Measurements from ENCODE around the gene STX18. TPM values are rescaled to one million over a fixed set of nuclear protein-coding genes. Genes with fewer than 3 reads are reported as not detected.

The STX18 gene
- total and polyA plus RNA-seq, 10 of the 15 experiments (the other 5 are each of a cell fraction or from before 2014, with no cell fraction given) = 8.2 to 46.6 (median 31.1) TPM

DNA sequence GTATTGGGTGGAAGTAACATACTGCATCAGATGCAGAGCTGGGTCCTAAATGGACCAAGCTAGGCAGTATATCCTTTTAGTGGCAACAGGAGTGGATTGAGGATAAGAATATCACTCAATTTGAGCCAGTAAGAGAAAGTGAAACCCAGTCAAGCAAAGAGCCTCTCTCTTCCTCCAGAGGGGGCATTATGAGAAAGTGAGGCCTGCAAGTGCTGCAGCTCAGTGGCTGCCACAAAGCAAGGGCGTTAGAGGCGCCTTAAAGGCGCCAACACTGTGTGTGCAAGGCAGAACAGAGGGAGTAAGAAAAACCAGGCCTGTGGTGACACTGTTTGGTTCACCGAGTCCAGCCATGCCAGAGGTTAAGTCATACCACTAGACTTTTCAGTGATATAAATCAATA is 17.5 kb downstream of the STX18 start (continued):
- TF ChIP-seq, protein P1, sequence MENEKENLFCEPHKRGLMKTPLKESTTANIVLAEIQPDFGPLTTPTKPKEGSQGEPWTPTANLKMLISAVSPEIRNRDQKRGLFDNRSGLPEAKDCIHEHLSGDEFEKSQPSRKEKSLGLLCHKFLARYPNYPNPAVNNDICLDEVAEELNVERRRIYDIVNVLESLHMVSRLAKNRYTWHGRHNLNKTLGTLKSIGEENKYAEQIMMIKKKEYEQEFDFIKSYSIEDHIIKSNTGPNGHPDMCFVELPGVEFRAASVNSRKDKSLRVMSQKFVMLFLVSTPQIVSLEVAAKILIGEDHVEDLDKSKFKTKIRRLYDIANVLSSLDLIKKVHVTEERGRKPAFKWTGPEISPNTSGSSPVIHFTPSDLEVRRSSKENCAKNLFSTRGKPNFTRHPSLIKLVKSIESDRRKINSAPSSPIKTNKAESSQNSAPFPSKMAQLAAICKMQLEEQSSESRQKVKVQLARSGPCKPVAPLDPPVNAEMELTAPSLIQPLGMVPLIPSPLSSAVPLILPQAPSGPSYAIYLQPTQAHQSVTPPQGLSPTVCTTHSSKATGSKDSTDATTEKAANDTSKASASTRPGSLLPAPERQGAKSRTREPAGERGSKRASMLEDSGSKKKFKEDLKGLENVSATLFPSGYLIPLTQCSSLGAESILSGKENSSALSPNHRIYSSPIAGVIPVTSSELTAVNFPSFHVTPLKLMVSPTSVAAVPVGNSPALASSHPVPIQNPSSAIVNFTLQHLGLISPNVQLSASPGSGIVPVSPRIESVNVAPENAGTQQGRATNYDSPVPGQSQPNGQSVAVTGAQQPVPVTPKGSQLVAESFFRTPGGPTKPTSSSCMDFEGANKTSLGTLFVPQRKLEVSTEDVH (IDR thresholded peaks at IDR 0.05; ENCODE audit: low read depth, partially characterized antibody) = no peak
- peak; percentile 61 for TF ChIP-seq EED (IDR thresholded peaks at IDR 0.05; ENCODE audit: low read depth)
- TF ChIP-seq GATAD2B (conservative IDR thresholded peaks at IDR 0.05; ENCODE audit: low read depth) = peak; percentile 38
- peak in 1 of 2 experiments; percentile 40; a peak in 1 of 4 replicates for TF ChIP-seq IKZF2 (IDR thresholded peaks at IDR 0.05)
- TF ChIP-seq EP300 (IDR thresholded peaks at IDR 0.05; ENCODE audit: borderline replicate concordance in 1 of 2, control insufficient read depth in 1 of 2, low read depth in 2 of 2, low read length in 2 of 2) = peak in 1 of 2 experiments; percentile 59; a peak in 1 of 4 replicates
- TF ChIP-seq, protein P2, sequence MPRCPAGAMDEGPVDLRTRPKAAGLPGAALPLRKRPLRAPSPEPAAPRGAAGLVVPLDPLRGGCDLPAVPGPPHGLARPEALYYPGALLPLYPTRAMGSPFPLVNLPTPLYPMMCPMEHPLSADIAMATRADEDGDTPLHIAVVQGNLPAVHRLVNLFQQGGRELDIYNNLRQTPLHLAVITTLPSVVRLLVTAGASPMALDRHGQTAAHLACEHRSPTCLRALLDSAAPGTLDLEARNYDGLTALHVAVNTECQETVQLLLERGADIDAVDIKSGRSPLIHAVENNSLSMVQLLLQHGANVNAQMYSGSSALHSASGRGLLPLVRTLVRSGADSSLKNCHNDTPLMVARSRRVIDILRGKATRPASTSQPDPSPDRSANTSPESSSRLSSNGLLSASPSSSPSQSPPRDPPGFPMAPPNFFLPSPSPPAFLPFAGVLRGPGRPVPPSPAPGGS (IDR thresholded peaks at IDR 0.05; ENCODE audit: borderline replicate concordance, insufficient read depth, low read depth, low read length, poor library complexity, severe bottlenecking) = peak; percentile 26
- TF ChIP-seq CUX1 (IDR thresholded peaks at IDR 0.05; ENCODE audit: insufficient replicate concordance, low read depth, low read length) = no peak
- TF ChIP-seq IKZF1 (conservative IDR thresholded peaks at IDR 0.05) = peak; percentile 36; the same call in 1 of the 2 replicates
- TF ChIP-seq NFYA (IDR thresholded peaks at IDR 0.05; ENCODE audit: borderline replicate concordance, low read depth, low read length) = no peak
- TF ChIP-seq CREB1 (IDR thresholded peaks at IDR 0.05; ENCODE audit: low read depth) = peak; percentile 33; the same call in 1 of the 2 replicates
- TF ChIP-seq MYB (IDR thresholded peaks at IDR 0.05; ENCODE audit: borderline replicate concordance, low read depth, low read length) = no peak
- peak; percentile 41; the same call in 1 of the 2 replicates for TF ChIP-seq IRF4 (IDR thresholded peaks at IDR 0.05; ENCODE audit: low read depth, low read length)
- no peak for TF ChIP-seq ZZZ3 (IDR thresholded peaks at IDR 0.05; ENCODE audit: control insufficient read depth, insufficient read length, low read depth)
- no peak for TF ChIP-seq ZBED1 (IDR thresholded peaks at IDR 0.05; ENCODE audit: borderline replicate concordance)
- TF ChIP-seq MYC (IDR thresholded peaks at IDR 0.05; ENCODE audit: insufficient read depth, insufficient read length, insufficient replicate concordance, low read length, severe bottlenecking) = no peak
- TF ChIP-seq POU2F2 (IDR thresholded peaks at IDR 0.05; ENCODE audit: borderline replicate concordance, low read depth, low read length) = peak; percentile 42; the same call in 1 of the 3 replicates
- no peak for TF ChIP-seq TBL1XR1 (IDR thresholded peaks at IDR 0.05; ENCODE audit: low read depth, low read length)
- no peak for TF ChIP-seq MTA2 (IDR thresholded peaks at IDR 0.05; ENCODE audit: low read depth)
- TF ChIP-seq RB1 (IDR thresholded peaks at IDR 0.05; ENCODE audit: borderline replicate concordance) = 0 out of 2 replicates have a peak, but pooled peaks have one; percentile 37
- no peak for TF ChIP-seq CHD2 (IDR thresholded peaks at IDR 0.05; ENCODE audit: borderline replicate concordance, low read depth, low read length)
